ENCODE data around the gene CCDC12.
A peak's percentile ranks its signal among the peaks of the same experiment; 100 is the strongest.

The CCDC12 gene

GRCh38 chr3:46954178-46954577, 22.4 kb downstream of the CCDC12 start:
- H3K27ac ChIP-seq (ENCODE audit: low read length) = no peak overlapping the region

GRCh38 chr3:46953234-46954010, 23.1 kb downstream of the CCDC12 start:
- Histone ChIP-seq H3K27me3 (ENCODE audit: control insufficient read depth in 1 of 2, insufficient read depth in 2 of 2, low read length in 2 of 2) (no peaks in the 10 kb centered on the region), H3K4me1 (ENCODE audit: control insufficient read depth, insufficient read depth, low read length) (peaks cover 46% of the 10 kb centered on the region), H3K36me3 (ENCODE audit: control insufficient read depth in 2 of 2, insufficient read depth in 2 of 2, low read length in 2 of 2) (no peaks in the 10 kb centered on the region), H3K4me3 (ENCODE audit: low read length in 2 of 2) (peak overlapping the region in 1 of 2 donors; percentile 35), H3K9me3 (ENCODE audit: control insufficient read depth in 2 of 2, low read length in 2 of 2) (no peaks in the 10 kb centered on the region), H3K9ac (ENCODE audit: low read length in 2 of 2) (no peak overlapping the region), H3K27ac (ENCODE audit: low read length) (no peak overlapping the region)

More at GRCh38 chr3:46954178-46954577, 22.4 kb downstream of the CCDC12 start:
- peaks cover 45% of the 10 kb centered on the region for H3K4me1 ChIP-seq (ENCODE audit: control insufficient read depth, insufficient read depth, low read length)
- H3K9ac ChIP-seq (ENCODE audit: low read length in 2 of 2) = no peak overlapping the region
- no peaks in the 10 kb centered on the region for H3K27me3 ChIP-seq (ENCODE audit: control insufficient read depth in 1 of 2, insufficient read depth in 2 of 2, low read length in 2 of 2)
- peaks cover 0 to 2% of the 10 kb centered on the region in 2 donors for H3K36me3 ChIP-seq (ENCODE audit: control insufficient read depth in 2 of 2, insufficient read depth in 2 of 2, low read length in 2 of 2)
- H3K4me3 ChIP-seq (ENCODE audit: low read length in 2 of 2) = no peak overlapping the region
- H3K9me3 ChIP-seq (ENCODE audit: control insufficient read depth in 2 of 2, low read length in 2 of 2) = no peaks in the 10 kb centered on the region

- Histone ChIP-seq H3K27ac (ENCODE audit: low read length) (no peak overlapping the region), H3K27me3 (ENCODE audit: control insufficient read depth in 1 of 2, insufficient read depth in 2 of 2, low read length in 2 of 2) (no peaks in the 10 kb centered on the region), H3K36me3 (ENCODE audit: control insufficient read depth in 2 of 2, insufficient read depth in 2 of 2, low read length in 2 of 2) (peaks cover under 1 to 2% of the 10 kb centered on the region in 2 donors), H3K9me3 (ENCODE audit: control insufficient read depth in 2 of 2, low read length in 2 of 2) (no peaks in the 10 kb centered on the region), H3K4me3 (ENCODE audit: low read length in 2 of 2) (peak overlapping the region in 1 of 2 donors; percentile 35), H3K4me1 (ENCODE audit: control insufficient read depth, insufficient read depth, low read length) (peaks cover 52% of the 10 kb centered on the region), H3K9ac (ENCODE audit: low read length in 2 of 2) (no peak overlapping the region)
Measured at GRCh38 chr3:46952813-46953212, 23.7 kb downstream of the CCDC12 start.

GRCh38 chr3:46950650-46951241, 25.8 kb downstream of the CCDC12 start:
- Histone ChIP-seq H3K4me1 (ENCODE audit: control insufficient read depth, insufficient read depth, low read length) (peaks cover 55% of the 10 kb centered on the region), H3K9me3 (ENCODE audit: control insufficient read depth in 2 of 2, low read length in 2 of 2) (no peaks in the 10 kb centered on the region), H3K9ac (ENCODE audit: low read length in 2 of 2) (no peak overlapping the region), H3K27me3 (ENCODE audit: control insufficient read depth in 1 of 2, insufficient read depth in 2 of 2, low read length in 2 of 2) (no peaks in the 10 kb centered on the region), H3K27ac (ENCODE audit: low read length) (no peak overlapping the region), H3K36me3 (ENCODE audit: control insufficient read depth in 2 of 2, insufficient read depth in 2 of 2, low read length in 2 of 2) (peaks cover 6 to 10% of the 10 kb centered on the region in 2 donors), H3K4me3 (ENCODE audit: low read length in 2 of 2) (no peak overlapping the region)

- Histone ChIP-seq H3K9ac (ENCODE audit: low read length in 2 of 2) (no peak overlapping the region), H3K27ac (ENCODE audit: low read length) (no peak overlapping the region), H3K4me1 (ENCODE audit: control insufficient read depth, insufficient read depth, low read length) (peaks cover 50% of the 10 kb centered on the region), H3K4me3 (ENCODE audit: low read length in 2 of 2) (no peak overlapping the region), H3K27me3 (ENCODE audit: control insufficient read depth in 1 of 2, insufficient read depth in 2 of 2, low read length in 2 of 2) (no peaks in the 10 kb centered on the region), H3K9me3 (ENCODE audit: control insufficient read depth in 2 of 2, low read length in 2 of 2) (no peaks in the 10 kb centered on the region), H3K36me3 (ENCODE audit: control insufficient read depth in 2 of 2, insufficient read depth in 2 of 2, low read length in 2 of 2) (peaks cover 6 to 11% of the 10 kb centered on the region in 2 donors)
Measured at GRCh38 chr3:46950177-46950576, 26.4 kb downstream of the CCDC12 start.

- H3K36me3 ChIP-seq (ENCODE audit: control insufficient read depth in 2 of 2, insufficient read depth in 2 of 2, low read length in 2 of 2) = peaks cover 6 to 11% of the 10 kb centered on the region in 2 donors
- no peak overlapping the region for H3K27ac ChIP-seq (ENCODE audit: low read length)
- no peaks in the 10 kb centered on the region for H3K9me3 ChIP-seq (ENCODE audit: control insufficient read depth in 2 of 2, low read length in 2 of 2)
- H3K9ac ChIP-seq (ENCODE audit: low read length in 2 of 2) = no peak overlapping the region
- H3K4me1 ChIP-seq (ENCODE audit: control insufficient read depth, insufficient read depth, low read length) = peaks cover 49% of the 10 kb centered on the region
- no peaks in the 10 kb centered on the region for H3K27me3 ChIP-seq (ENCODE audit: control insufficient read depth in 1 of 2, insufficient read depth in 2 of 2, low read length in 2 of 2)
- H3K4me3 ChIP-seq (ENCODE audit: low read length in 2 of 2) = no peak overlapping the region
Measured at GRCh38 chr3:46948830-46949671, 27.5 kb downstream of the CCDC12 start.

- peaks cover 49% of the 10 kb centered on the region for H3K4me1 ChIP-seq (ENCODE audit: control insufficient read depth, insufficient read depth, low read length)
- H3K9ac ChIP-seq (ENCODE audit: low read length in 2 of 2) = no peak overlapping the region
- H3K36me3 ChIP-seq (ENCODE audit: control insufficient read depth in 2 of 2, insufficient read depth in 2 of 2, low read length in 2 of 2) = peaks cover 6 to 11% of the 10 kb centered on the region in 2 donors
- no peak overlapping the region for H3K4me3 ChIP-seq (ENCODE audit: low read length in 2 of 2)
- H3K9me3 ChIP-seq (ENCODE audit: control insufficient read depth in 2 of 2, low read length in 2 of 2) = no peaks in the 10 kb centered on the region
- H3K27ac ChIP-seq (ENCODE audit: low read length) = no peak overlapping the region
- H3K27me3 ChIP-seq (ENCODE audit: control insufficient read depth in 1 of 2, insufficient read depth in 2 of 2, low read length in 2 of 2) = no peaks in the 10 kb centered on the region
Measured at GRCh38 chr3:46947981-46948791, 28.4 kb downstream of the CCDC12 start.

GRCh38 chr3:46947546-46947901, 29.0 kb downstream of the CCDC12 start:
- Histone ChIP-seq H3K4me1 (ENCODE audit: control insufficient read depth, insufficient read depth, low read length) (peaks cover 52% of the 10 kb centered on the region), H3K27me3 (ENCODE audit: control insufficient read depth in 1 of 2, insufficient read depth in 2 of 2, low read length in 2 of 2) (no peaks in the 10 kb centered on the region), H3K4me3 (ENCODE audit: low read length in 2 of 2) (no peak overlapping the region), H3K9ac (ENCODE audit: low read length in 2 of 2) (no peak overlapping the region), H3K9me3 (ENCODE audit: control insufficient read depth in 2 of 2, low read length in 2 of 2) (no peaks in the 10 kb centered on the region), H3K27ac (ENCODE audit: low read length) (no peak overlapping the region), H3K36me3 (ENCODE audit: control insufficient read depth in 2 of 2, insufficient read depth in 2 of 2, low read length in 2 of 2) (peaks cover 6 to 11% of the 10 kb centered on the region in 2 donors)

- H3K9ac ChIP-seq (ENCODE audit: low read length in 2 of 2) = no peak overlapping the region
- peaks cover 6 to 11% of the 10 kb centered on the region in 2 donors for H3K36me3 ChIP-seq (ENCODE audit: control insufficient read depth in 2 of 2, insufficient read depth in 2 of 2, low read length in 2 of 2)
- H3K9me3 ChIP-seq (ENCODE audit: control insufficient read depth in 2 of 2, low read length in 2 of 2) = no peaks in the 10 kb centered on the region
- H3K4me1 ChIP-seq (ENCODE audit: control insufficient read depth, insufficient read depth, low read length) = peaks cover 52% of the 10 kb centered on the region
- no peaks in the 10 kb centered on the region for H3K27me3 ChIP-seq (ENCODE audit: control insufficient read depth in 1 of 2, insufficient read depth in 2 of 2, low read length in 2 of 2)
- H3K4me3 ChIP-seq (ENCODE audit: low read length in 2 of 2) = no peak overlapping the region
- no peak overlapping the region for H3K27ac ChIP-seq (ENCODE audit: low read length)
Measured at GRCh38 chr3:46946856-46947545, 29.5 kb downstream of the CCDC12 start.

- H3K27ac ChIP-seq (ENCODE audit: low read length) = no peak overlapping the region
- no peak overlapping the region for H3K4me3 ChIP-seq (ENCODE audit: low read length in 2 of 2)
- H3K9ac ChIP-seq (ENCODE audit: low read length in 2 of 2) = no peak overlapping the region
- peaks cover 49% of the 10 kb centered on the region for H3K4me1 ChIP-seq (ENCODE audit: control insufficient read depth, insufficient read depth, low read length)
- H3K27me3 ChIP-seq (ENCODE audit: control insufficient read depth in 1 of 2, insufficient read depth in 2 of 2, low read length in 2 of 2) = no peaks in the 10 kb centered on the region
- H3K36me3 ChIP-seq (ENCODE audit: control insufficient read depth in 2 of 2, insufficient read depth in 2 of 2, low read length in 2 of 2) = peaks cover 6 to 11% of the 10 kb centered on the region in 2 donors
- no peaks in the 10 kb centered on the region for H3K9me3 ChIP-seq (ENCODE audit: control insufficient read depth in 2 of 2, low read length in 2 of 2)
Measured at GRCh38 chr3:46946416-46946815, 30.1 kb downstream of the CCDC12 start.
